HG02678 (cell line): Measurements from ENCODE around the gene SLC15A3.
"Not testable (repeated sequence)": the region's sequence is repeated elsewhere in the genome, so short reads cannot be mapped to it uniquely, and the experiment has no call there.

ENCODE experiments used
- ATAC-seq: cut with Tn5 transposase; IDR thresholded peaks from one replicate; pipeline ENCODE4 v1.9.1; 2021; ENCODE audit warnings: mild to moderate bottlenecking, moderate library complexity; ENCODE audit not compliant: unreplicated experiment

SLC15A3 gene

GRCh38 chr11:60915248-60915914 is 36.6 kb downstream of the SLC15A3 start:
- ATAC-seq, result peak; percentile 48

- peak; percentile 3 for ATAC-seq
These were observed 37.2 kb downstream of the SLC15A3 start for GRCh38 chr11:60914633-60915247.

GRCh38 chr11:60913793-60914632 is 38.0 kb downstream of the SLC15A3 start, which contains the start of gene TMEM109:
TMEM109 (plus strand) TSS chr11:60914158; CDS start chr11:60919694, 5,536 bp downstream.
- ATAC-seq, result peak; percentile 47

- ATAC-seq, result no peak
These were observed 39.0 kb downstream of the SLC15A3 start for GRCh38 chr11:60912851-60913528.

- ATAC-seq, result no peak
These were observed 39.6 kb downstream of the SLC15A3 start for GRCh38 chr11:60912223-60912850.

GRCh38 chr11:60910711-60911380 is 41.1 kb downstream of the SLC15A3 start:
- ATAC-seq, result no peak

GRCh38 chr11:60910281-60910687 is 41.7 kb downstream of the SLC15A3 start:
- ATAC-seq, result peak; percentile 38

GRCh38 chr11:60909680-60910280 is 42.2 kb downstream of the SLC15A3 start:
- not testable (repeated sequence) for ATAC-seq

- ATAC-seq, result no peak
These were observed 43.2 kb downstream of the SLC15A3 start for GRCh38 chr11:60908803-60909202.

- ATAC-seq, result peak; percentile 74
These were observed 45.6 kb downstream of the SLC15A3 start, which contains the start of gene PRPF19 for GRCh38 chr11:60906132-60906972. PRPF19 (minus strand) TSS chr11:60906585; CDS start chr11:60906382, 203 bp downstream.

GRCh38 chr11:60905551-60906113 is 46.3 kb downstream of the SLC15A3 start:
- ATAC-seq, result no peak

GRCh38 chr11:60905047-60905446 is 46.9 kb downstream of the SLC15A3 start:
- no peak for ATAC-seq

GRCh38 chr11:60902625-60903024 is 49.4 kb downstream of the SLC15A3 start:
- no peak for ATAC-seq

GRCh38 chr11:60900673-60901404 is 51.1 kb downstream of the SLC15A3 start:
- no peak for ATAC-seq

GRCh38 chr11:60899977-60900376 is 52.0 kb downstream of the SLC15A3 start:
- no peak for ATAC-seq

- ATAC-seq, result no peak
These were observed 52.7 kb downstream of the SLC15A3 start for GRCh38 chr11:60899046-60899936.

- ATAC-seq, result no peak
These were observed 54.5 kb downstream of the SLC15A3 start for GRCh38 chr11:60897496-60897895.
